MM.1S (cell line): ENCODE results near the gene KRT84.

Experiments used
- DNase-seq: peaks from one replicate; pipeline ENCODE4 v3.0.0-alpha.2; 2015
- H2AFZ ChIP-seq: fragments of 300-600 bp; sonication (generic); 2 replicates; pipeline ENCODE4 v1.6.0; 2016; ENCODE audit warnings: antibody characterized with exemption, low read length
- H3F3A ChIP-seq: fragments of 300-600 bp; sonication (generic); 2 replicates; pipeline ENCODE4 v1.6.1; 2016; ENCODE audit warnings: mild to moderate bottlenecking, antibody characterized with exemption, low read length, moderate library complexity, mixed read lengths; ENCODE audit not compliant: insufficient read depth
- H3K27ac ChIP-seq: fragments of 300-600 bp; sonication (generic); 2 replicates; pipeline ENCODE4 v1.5.1; 2016; ENCODE audit warnings: mild to moderate bottlenecking, low read length
- H3K27me3 ChIP-seq: fragments of 300-600 bp; sonication (generic); replicated peaks from 2 replicates; pipeline ENCODE4 v1.6.0; 2016; ENCODE audit warnings: low read length; ENCODE audit not compliant: insufficient read depth
- H3K36me3 ChIP-seq: fragments of 300-600 bp; sonication (generic); replicated peaks from 2 replicates; pipeline ENCODE4 v1.6.1; 2016; ENCODE audit warnings: mild to moderate bottlenecking, low read length, mixed read lengths; ENCODE audit not compliant: insufficient read depth
- H3K4me1 ChIP-seq: fragments of 300-600 bp; sonication (generic); 2 replicates; pipeline ENCODE4 v1.6.1; 2016; ENCODE audit warnings: low read length, mixed read lengths
- H3K4me2 ChIP-seq: fragments of 300-600 bp; sonication (generic); 2 replicates; pipeline ENCODE4 v1.6.0; 2016; ENCODE audit warnings: low read depth, low read length
- H3K4me3 ChIP-seq: fragments of 300-600 bp; sonication (generic); 2 replicates; pipeline ENCODE4 v1.5.1; 2016; ENCODE audit warnings: low read length, mixed read lengths
- H3K79me2 ChIP-seq: fragments of 300-600 bp; sonication (generic); 2 replicates; pipeline ENCODE4 v1.6.1; 2016; ENCODE audit warnings: mixed run types, low read length, mixed read lengths
- H3K9ac ChIP-seq: fragments of 300-600 bp; sonication (generic); 2 replicates; pipeline ENCODE4 v1.6.1; 2016; ENCODE audit warnings: low read length, mixed read lengths
- H3K9me2 ChIP-seq: fragments of 300-600 bp; sonication (generic); replicated peaks from 2 replicates; pipeline ENCODE4 v1.6.1; 2016; ENCODE audit warnings: mild to moderate bottlenecking, low read length, mixed read lengths; ENCODE audit not compliant: insufficient read depth
- H3K9me3 ChIP-seq: fragments of 300-600 bp; sonication (generic); replicated peaks from 2 replicates; pipeline ENCODE4 v1.6.1; 2016; ENCODE audit warnings: mild to moderate bottlenecking, low read length, mixed read lengths; ENCODE audit not compliant: insufficient read depth
- H4K20me1 ChIP-seq: fragments of 300-600 bp; sonication (generic); 2 replicates; pipeline ENCODE4 v1.6.1; 2016; ENCODE audit warnings: mild to moderate bottlenecking, low read length, moderate library complexity, mixed read lengths; ENCODE audit not compliant: insufficient read depth
- EZH2 ChIP-seq: fragments of 300-600 bp; sonication (generic); optimal IDR thresholded peaks from 2 replicates; pipeline ENCODE3; 2017; ENCODE audit warnings: low read depth, mild to moderate bottlenecking, antibody characterized with exemption, low read length, mixed read lengths
- EZH2phosphoT487 ChIP-seq: fragments of 300-600 bp; sonication (generic); IDR thresholded peaks from 2 replicates; pipeline ENCODE4 v1.6.1; 2018; ENCODE audit warnings: antibody characterized with exemption, low read length
- TF ChIP-seq, protein P1 (sequence below): fragments of 300-600 bp; sonication (generic); IDR thresholded peaks from 2 replicates; pipeline ENCODE4 v1.5.1; 2016; ENCODE audit warnings: antibody characterized with exemption, low read length, mixed read lengths

The KRT84 gene

DNA sequence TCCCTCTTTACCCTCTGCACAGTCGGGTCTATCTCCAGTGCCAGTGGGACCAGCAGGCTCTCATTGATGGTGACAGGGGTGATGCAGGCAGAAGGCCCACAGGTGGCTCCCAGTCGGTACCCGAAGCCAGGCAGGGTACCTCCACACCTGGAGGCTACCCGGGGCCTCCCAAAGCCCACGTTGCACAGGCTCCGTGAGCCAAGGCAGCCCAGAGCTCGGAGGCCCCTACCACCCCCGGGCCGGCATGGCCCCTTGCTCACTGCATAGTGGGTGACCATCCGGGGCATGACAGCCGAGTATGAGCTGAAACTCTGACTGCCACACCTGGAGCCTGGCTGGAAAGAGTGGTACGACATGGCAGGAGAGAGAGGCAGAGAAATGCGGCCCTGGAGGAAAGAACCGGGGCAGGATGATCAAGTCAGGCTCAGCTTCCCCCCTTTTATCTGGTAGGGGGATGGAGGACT is 20.5 kb upstream of the KRT84 start, which contains the start of gene KRT82:
TSS of gene KRT82 (minus strand) at position 414 of the 464 bp plus-strand sequence. CDS start at position 356, 58 bp downstream.
- Histone ChIP-seq H3K9me2 (no peaks in the 10 kb centered on the region), H3K4me2 (no peak within 1 kb of the TSS), H4K20me1 (no peaks in the 10 kb centered on the region), H3K36me3 (no peaks in the 10 kb centered on the region), H3K9ac (no peak within 1 kb of the TSS), H3F3A (no peaks in the 10 kb centered on the region), H3K4me1 (no peaks in the 10 kb centered on the region), H3K27me3 (peaks cover 63% of the 10 kb centered on the region), H3K9me3 (no peaks in the 10 kb centered on the region), H3K4me3 (no peak within 1 kb of the TSS), H3K79me2 (no peaks in the 10 kb centered on the region), H3K27ac (no peak within 1 kb of the TSS), H2AFZ (no peak within 1 kb of the TSS)
- TF ChIP-seq EZH2 (no peak), EZH2phosphoT487 (no peak)
- TF ChIP-seq, protein P1, sequence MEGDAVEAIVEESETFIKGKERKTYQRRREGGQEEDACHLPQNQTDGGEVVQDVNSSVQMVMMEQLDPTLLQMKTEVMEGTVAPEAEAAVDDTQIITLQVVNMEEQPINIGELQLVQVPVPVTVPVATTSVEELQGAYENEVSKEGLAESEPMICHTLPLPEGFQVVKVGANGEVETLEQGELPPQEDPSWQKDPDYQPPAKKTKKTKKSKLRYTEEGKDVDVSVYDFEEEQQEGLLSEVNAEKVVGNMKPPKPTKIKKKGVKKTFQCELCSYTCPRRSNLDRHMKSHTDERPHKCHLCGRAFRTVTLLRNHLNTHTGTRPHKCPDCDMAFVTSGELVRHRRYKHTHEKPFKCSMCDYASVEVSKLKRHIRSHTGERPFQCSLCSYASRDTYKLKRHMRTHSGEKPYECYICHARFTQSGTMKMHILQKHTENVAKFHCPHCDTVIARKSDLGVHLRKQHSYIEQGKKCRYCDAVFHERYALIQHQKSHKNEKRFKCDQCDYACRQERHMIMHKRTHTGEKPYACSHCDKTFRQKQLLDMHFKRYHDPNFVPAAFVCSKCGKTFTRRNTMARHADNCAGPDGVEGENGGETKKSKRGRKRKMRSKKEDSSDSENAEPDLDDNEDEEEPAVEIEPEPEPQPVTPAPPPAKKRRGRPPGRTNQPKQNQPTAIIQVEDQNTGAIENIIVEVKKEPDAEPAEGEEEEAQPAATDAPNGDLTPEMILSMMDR = no peak
- no peak for DNase-seq

DNA sequence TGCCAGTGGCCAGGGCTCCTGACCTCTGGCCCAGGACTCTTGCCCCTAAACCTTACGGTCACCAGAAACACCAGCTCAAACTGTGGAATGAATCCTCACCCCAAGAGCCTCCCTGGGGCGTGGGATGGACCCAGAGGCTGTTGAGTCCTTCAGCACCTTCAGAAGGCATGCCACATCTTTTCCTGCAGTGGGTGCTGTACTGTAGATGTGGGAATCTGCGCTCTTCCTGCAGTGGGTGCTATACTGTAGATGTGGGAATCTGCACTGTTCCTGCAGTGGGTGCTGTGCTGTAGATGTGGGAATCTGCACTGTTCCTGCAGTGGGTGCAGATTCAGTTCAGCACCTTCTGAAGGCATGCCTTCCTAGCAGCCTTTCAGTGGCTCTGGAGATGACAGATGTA is 19.5 kb upstream of the KRT84 start:
- DNase-seq = no peak
- H3K9ac ChIP-seq = no peak overlapping the region
- H2AFZ ChIP-seq = no peak overlapping the region
- H3K79me2 ChIP-seq = no peaks in the 10 kb centered on the region
- no peak overlapping the region for H3K27ac ChIP-seq
- no peak overlapping the region for H3K4me3 ChIP-seq
- H3K27me3 ChIP-seq = peaks cover 70% of the 10 kb centered on the region
- no peaks in the 10 kb centered on the region for H3F3A ChIP-seq
- H3K9me3 ChIP-seq = no peaks in the 10 kb centered on the region
- H3K4me2 ChIP-seq = no peak overlapping the region
- no peaks in the 10 kb centered on the region for H4K20me1 ChIP-seq
- no peaks in the 10 kb centered on the region for H3K9me2 ChIP-seq
- no peaks in the 10 kb centered on the region for H3K4me1 ChIP-seq
- TF ChIP-seq EZH2 (no peak), EZH2phosphoT487 (no peak)
- TF ChIP-seq, protein P1 = no peak
- H3K36me3 ChIP-seq = no peaks in the 10 kb centered on the region

DNA sequence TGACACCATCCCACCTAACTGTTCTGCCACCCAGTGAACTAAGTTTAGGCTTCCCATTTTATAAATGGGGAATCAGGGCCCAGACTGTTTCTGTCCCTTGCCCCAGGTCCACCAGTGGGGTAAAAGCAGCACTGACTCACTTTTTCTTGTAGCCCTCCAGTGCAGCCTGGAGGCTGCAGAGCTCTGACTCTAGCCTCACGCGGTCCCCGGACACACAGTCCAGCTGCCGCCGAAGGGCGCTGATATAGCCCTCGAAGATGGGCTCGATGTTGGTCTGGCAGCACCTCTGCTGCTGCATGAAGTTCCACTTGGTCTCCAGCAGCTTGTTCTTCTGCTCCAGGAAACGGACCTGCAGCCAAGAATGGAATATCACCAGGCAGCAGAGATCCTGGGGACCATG is 18.1 kb upstream of the KRT84 start:
- no peaks in the 10 kb centered on the region for H3K36me3 ChIP-seq
- DNase-seq = no peak
- no peaks in the 10 kb centered on the region for H3K9me3 ChIP-seq
- H3K9ac ChIP-seq = no peak overlapping the region
- H3K79me2 ChIP-seq = no peaks in the 10 kb centered on the region
- H3K4me3 ChIP-seq = no peak overlapping the region
- no peak overlapping the region for H3K27ac ChIP-seq
- peaks cover 82% of the 10 kb centered on the region for H3K27me3 ChIP-seq
- no peaks in the 10 kb centered on the region for H3F3A ChIP-seq
- no peaks in the 10 kb centered on the region for H4K20me1 ChIP-seq
- H2AFZ ChIP-seq = no peak overlapping the region
- no peak for TF ChIP-seq EZH2phosphoT487
- TF ChIP-seq, protein P1 = no peak
- no peak for TF ChIP-seq EZH2
- H3K9me2 ChIP-seq = no peaks in the 10 kb centered on the region
- H3K4me1 ChIP-seq = no peaks in the 10 kb centered on the region
- H3K4me2 ChIP-seq = no peak overlapping the region
